Prostate gland (tissue), 2 donors: ENCODE measurements around the gene PPP4R3A. TPM values are rescaled to one million over a fixed set of nuclear protein-coding genes. Genes with fewer than 3 reads are reported as not detected.
"Not testable (repeated sequence)": the region's sequence is repeated elsewhere in the genome, so short reads cannot be mapped to it uniquely, and the experiment has no call there.

Experiments used
- DNase-seq: peaks from one replicate; pipeline ENCODE4 v3.0.0-alpha.2; 2019; ENCODE audit warnings: low spot score
- H3K27ac ChIP-seq, 2 donors: fragments of 200-600 bp; sonication (generic); 2 replicates each; pipeline ENCODE4 v1.5.1; 2017 to 2019
- H3K27me3 ChIP-seq: fragments of 200-600 bp; sonication (generic); replicated peaks from 2 replicates; pipeline ENCODE4 v1.5.1; 2019; ENCODE audit not compliant: insufficient read depth
- H3K36me3 ChIP-seq, 2 donors: fragments of 200-600 bp; sonication (generic); 1 replicate in 1 of 2; 2 replicates in 1 of 2; pipeline versions ENCODE4 v1.5.1 to v1.8.1; 2017 to 2019
- H3K4me1 ChIP-seq: fragments of 200-600 bp; sonication (generic); replicated peaks from 2 replicates; pipeline ENCODE4 v1.5.1; 2019
- H3K4me3 ChIP-seq, 2 donors: fragments of 200-600 bp; sonication (generic); 2 replicates each; pipeline ENCODE4 v1.5.1; 2017 to 2019
- H3K9me3 ChIP-seq: fragments of 200-600 bp; sonication (generic); 2 replicates; pipeline ENCODE4 v1.5.1; 2017
- CTCF ChIP-seq, 4 experiments: fragments of 200-600 bp in 2 of 4; fragments of 450-650 bp in 2 of 4; sonication (generic) in 2 of 4; IDR thresholded peaks; 1 replicate in 3 of 4; 2 replicates in 1 of 4; pipeline ENCODE4 v1.5.1; 2016 to 2019; ENCODE audit warnings: antibody characterized with exemption in 4 of 4, mild to moderate bottlenecking in 2 of 4, moderate library complexity in 2 of 4
- POLR2A ChIP-seq: fragments of 450-650 bp; IDR thresholded peaks from one replicate; pipeline ENCODE4 v1.6.1; 2016; ENCODE audit warnings: antibody characterized with exemption, mild to moderate bottlenecking
- POLR2AphosphoS5 ChIP-seq: sonication (generic); formaldehyde crosslinking; IDR thresholded peaks from one replicate; pipeline ENCODE4 v1.6.1; 2017; ENCODE audit warnings: antibody characterized with exemption
- WGBS: methylation state at CpG from one replicate; pipeline ENCODE4 v1.1.5; 2018; 5-methylcytosine and 5-hydroxymethylcytosine counted together
- intact Hi-C: fragments of 100-400 bp; cut with DNase I; formaldehyde crosslinking; loops from one replicate; pipeline ENCODE4 v1.14.2; 2022
- small RNA-seq, 2 donors: library from RNA; depleted of rRNA; stranded (forward); fragments of <200 nt; gene quantifications; one replicate each; pipeline ENCODE3, GENCODE V24; 2016
- total RNA-seq, 2 donors: library from RNA; depleted of rRNA; stranded (reverse); fragments of >200 nt; gene quantifications; one replicate each; pipeline ENCODE4 v1.1.0, GENCODE V29; 2016

PPP4R3A gene
- total RNA-seq, 2 donors from 2014 or later: 63.4 to 97.2 TPM

- Histone ChIP-seq H3K36me3 (no peaks in the 10 kb centered on the region), H3K9me3 (no peaks in the 10 kb centered on the region), H3K27ac (no peak overlapping the region), H3K27me3 (no peaks in the 10 kb centered on the region), H3K4me1 (peaks cover 2% of the 10 kb centered on the region), H3K4me3 (no peak overlapping the region)
- WGBS: 71% methylated on average over 12 of the region's 12 CpGs
- no peak for DNase-seq
- no peak for TF ChIP-seq POLR2A
- no peak for TF ChIP-seq CTCF (IDR thresholded peaks at IDR 0.05)
- TF ChIP-seq POLR2AphosphoS5: no peak
- intact Hi-C loops: no loop called here
These were observed 99.2 kb downstream of the PPP4R3A start for GRCh38 chr14:91410771-91411536.

GRCh38 chr14:91409928-91410718, 100.0 kb downstream of the PPP4R3A start:
- 63% methylated on average over 8 of the region's 8 CpGs for WGBS
- H3K36me3 ChIP-seq: no peaks in the 10 kb centered on the region
- TF ChIP-seq POLR2A (no peak), CTCF (IDR thresholded peaks at IDR 0.05) (no peak), POLR2AphosphoS5 (no peak)
- no peak overlapping the region for H3K27ac ChIP-seq
- no peak for DNase-seq
- intact Hi-C loops: no loop called here
- H3K4me3 ChIP-seq: no peak overlapping the region
- peaks cover 2% of the 10 kb centered on the region for H3K4me1 ChIP-seq
- no peaks in the 10 kb centered on the region for H3K9me3 ChIP-seq
- H3K27me3 ChIP-seq: no peaks in the 10 kb centered on the region

- H3K27ac ChIP-seq, H3K27me3 ChIP-seq, intact Hi-C loops, DNase-seq, H3K4me1 ChIP-seq, H3K4me3 ChIP-seq, H3K9me3 ChIP-seq, H3K36me3 ChIP-seq: not testable (repeated sequence)
- WGBS: 96% methylated on average over 6 of the region's 6 CpGs
These were observed 100.9 kb downstream of the PPP4R3A start for GRCh38 chr14:91409240-91409639.

Small RNA genes within 50 kb of the gene (small RNA-seq; reads per million reads assigned to genes)
- gene AL133373.1: 0 reads per million in 2 donors

Other genes starting within 250 kb of the PPP4R3A start
- gene CCDC88C, start 92.5 kb downstream of the PPP4R3A start, total RNA-seq: 10 to 100 TPM; 32.5 to 54.4 TPM
- gene CATSPERB, start 221.8 kb upstream of the PPP4R3A start, total RNA-seq: 1 to 10 TPM; 1.2 to 2.3 TPM